Stimulated activated naive CD4-positive, alpha-beta T cell (primary cell): ENCODE results near the gene CDKN2AIP.
A peak's percentile ranks its signal among the peaks of the same experiment; 100 is the strongest.
"Not testable (repeated sequence)": the region's sequence is repeated elsewhere in the genome, so short reads cannot be mapped to it uniquely, and the experiment has no call there.

Experiments used
- DNase-seq, 6 experiments: peaks; one replicate each; lab custom pipeline; 2025; lab: John Stamatoyannopoulos, UW

CDKN2AIP gene

DNA sequence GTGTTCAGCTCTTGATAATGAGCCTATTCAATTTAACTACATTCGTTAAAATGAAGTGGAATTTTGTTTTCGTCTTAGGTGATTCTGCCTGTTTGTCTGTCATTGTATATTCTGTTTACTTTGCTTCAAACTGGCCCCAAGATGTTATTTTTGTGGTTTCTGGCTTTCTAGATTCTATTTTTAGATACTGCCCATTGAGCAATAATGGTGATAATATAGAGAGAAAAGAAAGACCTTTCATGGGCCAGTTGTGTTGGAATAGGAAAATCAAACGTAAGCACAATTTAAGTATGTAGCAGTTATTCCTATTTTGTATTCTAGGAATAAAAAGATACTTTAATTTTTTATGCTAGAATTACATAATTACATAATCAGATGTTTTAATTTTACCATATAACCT lies 4.0 kb downstream of the CDKN2AIP start:
- no peak for DNase-seq

DNA sequence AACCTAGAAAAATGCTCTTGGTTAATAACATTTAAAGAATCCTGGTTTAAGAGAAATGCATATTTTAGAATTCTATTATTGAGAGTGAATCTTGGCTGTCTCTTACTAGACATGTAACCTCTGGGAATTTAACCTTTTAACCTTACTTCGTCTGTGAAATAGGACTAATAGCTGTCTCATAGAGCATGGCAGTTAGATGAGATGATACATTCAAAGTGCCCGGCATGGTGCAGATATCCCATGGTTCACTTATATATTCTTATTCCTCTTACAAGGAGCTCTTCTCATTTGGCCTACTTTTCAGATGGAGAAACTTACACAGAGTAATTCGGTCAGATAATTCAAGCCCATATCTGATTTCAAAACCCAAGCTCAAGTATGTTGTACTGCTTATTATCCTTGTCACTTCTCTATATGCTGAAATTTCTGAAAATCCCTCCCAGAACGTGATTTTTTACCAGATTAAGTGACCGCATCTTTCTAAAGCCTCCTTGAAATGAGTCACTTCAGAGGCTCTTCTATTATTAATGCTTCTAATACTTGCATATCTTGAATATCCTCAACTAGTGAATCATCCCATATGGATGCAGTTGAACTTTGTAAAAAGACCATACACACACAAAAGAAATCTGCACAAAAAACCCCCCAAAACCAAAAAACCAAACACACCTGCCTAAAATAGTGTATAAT lies 4.9 kb downstream of the CDKN2AIP start:
- DNase-seq, result no peak

DNA sequence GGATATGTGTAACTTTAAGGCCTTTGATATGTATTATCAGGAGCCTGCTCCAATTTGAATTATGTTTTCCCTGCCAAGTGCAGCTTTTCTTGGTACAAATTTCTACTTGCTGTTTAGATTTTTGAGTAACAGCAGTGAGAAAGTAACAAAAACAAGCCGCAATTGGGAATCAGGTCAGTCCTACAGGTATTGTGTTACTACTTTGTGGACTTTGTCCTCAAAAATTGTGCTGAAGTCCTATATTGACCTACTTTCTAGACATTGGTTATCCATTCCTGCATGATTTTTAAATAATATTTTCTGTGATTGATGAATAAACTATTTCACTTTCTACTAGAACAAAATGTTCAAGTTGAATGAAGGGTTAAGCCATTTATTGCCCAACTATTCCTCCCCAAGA lies 5.7 kb downstream of the CDKN2AIP start:
- no peak for DNase-seq

DNA sequence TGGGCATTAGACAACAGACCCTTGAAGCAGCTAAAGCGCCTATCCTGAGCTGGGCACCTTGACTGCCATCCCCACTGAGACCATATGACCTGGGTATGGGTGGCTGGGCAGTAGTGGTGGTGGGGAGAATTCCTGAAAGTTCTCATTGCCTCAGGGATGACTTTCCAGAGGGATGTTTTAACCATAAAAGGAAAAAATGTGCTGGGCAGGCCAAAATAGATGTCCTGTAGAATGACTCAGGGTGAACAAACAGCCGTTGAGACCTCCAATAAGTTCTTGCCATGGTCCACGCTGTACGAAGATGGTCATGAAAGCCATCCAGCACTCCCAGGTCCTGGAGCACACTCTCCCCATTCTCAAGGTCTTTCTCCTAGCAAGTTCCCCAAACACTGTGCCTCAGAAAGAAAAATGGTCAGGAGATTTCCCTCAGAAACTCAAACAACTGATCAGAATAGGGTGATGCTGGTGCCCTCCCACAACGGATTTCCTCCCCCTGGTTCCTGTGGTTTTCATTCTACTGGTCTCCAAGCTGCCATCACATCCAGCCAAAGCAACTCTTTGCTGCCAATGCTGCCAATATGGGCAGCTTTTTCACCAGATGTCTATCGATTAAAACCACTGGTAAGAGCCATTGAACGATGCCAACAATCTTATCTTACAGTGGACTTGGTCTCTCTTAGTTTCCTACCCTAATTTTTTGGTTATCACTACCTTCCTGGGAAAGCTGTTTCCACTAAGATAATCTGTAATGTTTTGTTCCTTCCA lies 11.2 kb downstream of the CDKN2AIP start:
- no peak for DNase-seq

DNA sequence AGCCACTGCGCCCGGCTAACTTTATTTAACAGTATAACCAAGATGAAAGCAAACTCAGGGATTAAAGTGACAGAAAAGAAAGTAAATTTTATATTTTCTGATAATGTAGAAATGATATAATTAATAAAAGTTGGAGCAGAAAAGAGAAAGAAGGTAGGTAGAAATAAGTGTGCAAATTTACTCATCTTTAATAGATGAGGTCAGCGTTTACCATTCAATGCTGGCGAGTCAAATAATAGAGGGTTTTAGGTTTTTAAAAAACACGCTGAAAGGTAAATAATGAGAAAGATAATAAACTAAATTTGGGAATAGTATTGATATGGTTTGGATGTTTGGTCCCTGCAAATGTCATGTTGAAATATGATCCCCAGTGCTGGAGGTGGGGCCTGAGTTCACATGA lies 13.6 kb downstream of the CDKN2AIP start:
- no peak for DNase-seq

DNA sequence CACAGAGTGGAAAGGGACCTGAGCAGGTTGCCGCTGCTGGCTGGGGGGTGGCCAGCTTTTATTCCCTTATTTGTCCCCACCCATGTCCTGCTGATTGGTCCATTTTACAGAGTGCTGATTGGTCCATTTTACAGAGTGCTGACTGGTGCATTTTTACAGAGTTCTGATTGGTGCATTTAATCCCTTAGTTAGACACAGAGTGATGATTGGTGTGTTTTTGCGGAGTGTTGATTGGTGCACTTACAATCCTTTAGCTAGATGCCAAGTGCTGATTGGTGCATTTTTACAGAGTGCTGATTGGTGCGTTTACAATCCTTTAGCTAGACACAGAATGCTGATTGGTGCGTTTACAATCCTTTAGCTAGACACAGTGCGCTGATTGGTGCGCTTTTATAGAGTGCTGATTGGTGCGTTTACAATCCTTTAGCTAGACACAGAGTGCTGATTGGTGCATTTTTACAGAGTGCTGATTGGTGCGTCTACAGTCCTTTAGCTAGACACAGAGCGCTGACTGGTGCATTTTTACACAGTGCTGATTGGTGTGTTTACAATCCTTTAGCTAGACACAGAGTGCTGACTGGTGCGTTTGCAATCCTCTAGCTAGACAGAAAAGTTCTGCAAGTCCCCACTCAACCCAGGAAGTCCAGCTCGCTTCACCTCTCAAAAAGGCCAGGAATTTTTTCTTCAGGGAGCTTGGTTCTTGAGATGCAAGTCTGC lies 19.6 kb downstream of the CDKN2AIP start:
- not testable (repeated sequence) for DNase-seq

DNA sequence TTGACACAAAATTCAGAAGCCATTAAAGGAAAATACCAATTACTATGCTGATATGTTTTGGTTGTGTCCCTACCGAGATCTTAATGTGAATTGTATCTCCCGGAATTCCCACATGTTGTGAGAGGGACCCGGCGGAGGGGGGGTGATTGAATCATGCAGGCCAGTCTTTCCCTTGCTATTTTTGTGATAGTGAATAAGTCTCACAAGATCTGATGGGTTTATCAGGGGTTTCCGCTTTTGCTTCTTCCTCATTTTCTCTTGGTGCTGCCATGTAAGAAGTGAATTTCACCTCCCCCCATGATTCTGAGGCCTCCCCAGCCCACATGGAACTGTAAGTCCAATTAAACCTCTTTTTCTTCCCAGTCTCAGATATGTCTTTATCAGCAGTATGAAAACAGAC lies 21.4 kb downstream of the CDKN2AIP start:
- DNase-seq, result not testable (repeated sequence)

DNA sequence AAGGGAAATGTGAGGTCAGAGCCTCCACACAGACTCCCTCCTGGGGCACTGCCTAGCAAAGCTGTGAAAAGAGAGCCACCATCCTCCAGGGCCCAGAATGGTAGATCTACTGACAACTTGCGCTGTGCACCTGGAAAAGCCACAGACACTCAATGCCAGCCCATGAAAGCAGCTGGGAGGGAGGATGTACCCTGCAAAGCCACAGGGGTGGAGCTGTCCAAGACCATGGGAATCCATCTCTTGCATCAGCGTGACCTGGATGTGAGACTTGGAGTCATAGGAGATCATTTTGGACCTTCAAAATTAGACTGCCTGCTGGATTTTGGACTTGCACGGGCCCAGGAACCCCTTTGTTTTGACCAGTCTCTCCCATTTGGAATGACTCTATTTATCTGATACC lies 22.8 kb downstream of the CDKN2AIP start:
- no peak for DNase-seq

DNA sequence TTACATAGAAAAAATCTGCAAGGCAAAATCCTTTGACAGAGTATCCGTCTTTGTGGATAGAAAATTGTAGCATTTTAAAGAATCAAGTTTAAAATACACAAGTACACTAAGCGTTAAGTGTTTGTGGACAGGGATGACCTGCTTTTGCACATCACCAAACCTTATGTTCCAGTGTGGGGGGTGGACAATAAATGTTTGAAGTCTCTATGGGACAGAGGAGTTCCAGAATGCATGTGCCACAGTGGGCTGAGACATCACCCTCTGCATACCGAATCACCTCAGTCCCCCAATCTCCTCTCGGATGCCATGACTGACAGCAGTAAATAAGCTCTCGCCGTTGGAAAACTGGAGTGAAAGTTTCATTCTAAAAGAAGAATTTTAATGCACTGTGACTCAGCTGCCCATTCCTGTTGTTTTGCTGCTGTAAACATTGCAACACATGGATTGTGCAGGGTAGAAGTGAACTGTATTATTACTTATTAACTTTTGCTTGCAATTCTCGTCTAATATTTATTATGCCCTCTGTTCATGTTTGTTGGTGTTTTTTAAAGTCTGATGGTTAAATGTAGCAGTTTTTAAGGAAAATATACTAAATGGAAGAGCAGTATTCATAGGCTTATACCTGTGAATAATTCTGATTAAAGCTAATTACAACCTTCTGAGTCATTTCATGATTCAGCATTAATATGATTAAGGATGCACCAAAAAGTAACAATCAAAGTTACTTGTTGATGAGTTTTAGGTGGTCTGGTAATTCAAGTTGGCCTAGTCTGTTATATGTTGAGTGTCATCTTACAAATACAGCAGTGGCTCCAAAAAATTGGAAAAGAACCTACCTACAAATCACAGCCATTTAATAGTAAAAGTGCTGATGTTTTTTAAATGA lies 24.0 kb downstream of the CDKN2AIP start:
- DNase-seq, result no peak

DNA sequence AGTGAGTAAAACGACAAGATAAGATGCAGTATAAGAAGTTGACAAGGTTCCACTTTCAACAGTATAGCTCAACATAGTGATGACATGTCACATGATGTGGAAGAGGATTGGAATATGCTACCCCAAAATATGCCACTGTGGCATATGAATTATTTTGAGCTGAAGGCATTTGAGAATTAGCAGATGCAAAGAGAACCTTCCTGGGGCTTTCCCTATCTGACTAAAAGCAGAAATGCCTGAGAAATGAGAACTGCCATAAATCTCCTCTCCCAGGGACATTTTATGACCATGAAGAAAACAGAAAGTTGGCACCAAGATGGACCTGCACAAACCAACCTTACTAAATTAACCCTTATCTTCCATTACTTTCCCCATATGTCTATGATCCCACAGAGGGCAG lies 24.8 kb downstream of the CDKN2AIP start:
- no peak for DNase-seq

DNA sequence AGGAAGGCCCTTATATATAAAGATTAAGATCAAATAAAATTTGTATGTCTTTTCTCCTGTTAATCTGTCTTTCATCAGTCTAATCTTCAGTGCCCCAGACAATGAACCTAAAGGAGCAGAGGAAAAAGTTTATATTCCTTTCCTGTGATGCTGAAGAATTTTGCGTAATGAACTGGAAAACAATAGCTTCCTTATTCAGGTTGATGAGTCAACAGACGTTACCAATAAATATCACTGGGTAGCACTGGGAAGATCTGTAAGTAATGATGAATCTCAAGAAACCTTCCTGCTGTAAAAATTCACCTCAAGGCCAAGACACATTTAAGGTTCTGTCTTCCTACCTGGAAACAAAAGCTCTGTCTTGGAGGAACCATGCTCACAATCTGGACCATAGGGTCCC lies 25.5 kb downstream of the CDKN2AIP start:
- no peak for DNase-seq

DNA sequence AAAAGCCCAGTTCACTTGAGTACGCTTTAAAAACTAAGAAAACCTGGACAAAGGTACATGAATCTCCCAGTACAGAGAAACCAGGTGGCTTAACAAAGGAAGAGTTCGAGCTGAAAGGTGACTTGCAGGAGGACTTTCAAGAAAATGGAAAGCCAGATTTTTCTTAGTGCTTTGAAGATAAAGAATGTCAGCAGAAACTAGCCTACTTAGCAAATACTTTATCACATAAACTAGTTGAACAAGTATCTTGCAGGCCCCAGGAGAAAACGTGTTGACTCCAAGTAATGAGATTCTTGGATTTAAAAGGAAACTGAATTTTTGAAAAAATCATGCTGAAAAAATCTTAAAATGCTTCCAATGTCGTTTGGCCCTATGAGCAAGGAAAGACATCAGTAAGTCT lies 26.4 kb downstream of the CDKN2AIP start:
- no peak for DNase-seq

DNA sequence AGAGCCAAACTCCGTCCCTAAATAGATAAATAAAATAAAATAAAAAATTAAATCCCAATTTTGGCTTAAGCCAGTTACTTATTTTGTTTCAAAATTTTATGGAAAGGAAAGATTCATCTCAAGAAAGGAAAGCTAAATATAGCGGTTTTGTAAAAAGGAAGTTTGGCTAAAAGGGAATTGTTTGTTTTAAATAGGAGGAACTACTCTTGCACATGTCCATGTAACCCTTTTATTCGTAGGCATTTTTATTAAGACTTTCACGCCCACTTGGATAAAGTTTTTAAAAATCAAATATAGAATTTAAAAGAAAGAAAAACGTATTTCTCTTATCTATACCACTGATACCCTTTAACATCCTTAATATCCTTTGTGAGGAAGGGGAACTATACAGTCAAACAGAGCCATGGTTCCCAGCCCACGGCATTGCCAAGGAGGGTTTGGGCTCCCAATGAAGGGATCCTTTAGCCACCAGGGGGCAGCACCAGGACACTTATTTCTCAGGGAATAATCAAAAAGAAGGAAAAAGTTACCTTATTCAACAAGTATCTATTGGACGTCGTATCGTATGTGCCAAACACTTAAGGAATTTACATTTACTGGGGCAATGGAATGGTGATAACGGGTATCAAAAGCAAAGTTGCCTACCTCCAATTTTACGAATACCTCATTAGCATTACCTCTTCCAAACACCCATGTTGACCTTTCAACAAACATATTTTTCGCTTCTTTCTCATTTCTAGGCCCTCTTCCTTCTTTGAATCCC lies 27.7 kb downstream of the CDKN2AIP start:
- peak; percentile 53 to 82 (median 73) for DNase-seq

DNA sequence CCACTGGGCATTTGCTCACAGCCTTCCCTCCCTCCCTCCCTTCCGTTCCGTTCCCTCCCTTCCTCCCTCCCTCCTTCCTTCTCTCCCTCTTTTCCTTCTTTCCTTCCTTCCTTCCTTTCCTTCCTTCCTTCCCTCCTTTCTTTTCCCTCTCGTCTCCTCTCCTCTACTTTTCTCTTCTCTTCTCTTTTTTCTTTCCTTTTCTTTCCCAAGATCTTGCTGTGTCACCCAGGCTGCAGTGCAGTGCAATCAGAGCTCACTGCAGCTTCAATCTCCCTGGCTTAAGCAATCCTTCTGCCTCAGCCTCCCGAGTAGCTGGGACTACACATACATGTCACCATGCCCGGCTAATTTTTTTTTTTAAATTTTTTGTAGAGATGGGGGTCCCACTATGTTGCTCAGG lies 33.7 kb downstream of the CDKN2AIP start:
- DNase-seq, result no peak

DNA sequence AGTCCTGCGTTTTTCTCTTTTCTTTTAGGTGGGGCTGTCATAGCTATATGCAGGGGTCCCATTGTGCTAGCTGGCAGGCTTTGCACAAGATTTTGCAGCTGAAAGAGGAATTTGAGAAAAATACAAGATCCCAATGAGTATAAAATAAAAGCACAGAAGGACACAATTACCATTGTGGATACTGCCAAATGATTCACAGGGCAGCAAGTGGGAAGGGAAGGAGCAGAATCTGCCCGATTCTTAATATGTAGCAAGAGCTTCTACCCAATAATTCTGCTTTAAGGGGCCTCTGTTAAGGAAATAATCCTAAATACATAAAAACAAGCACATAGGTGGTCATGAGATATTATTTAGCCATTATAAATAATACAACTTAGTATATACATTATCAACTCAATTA lies 34.5 kb downstream of the CDKN2AIP start:
- no peak for DNase-seq

DNA sequence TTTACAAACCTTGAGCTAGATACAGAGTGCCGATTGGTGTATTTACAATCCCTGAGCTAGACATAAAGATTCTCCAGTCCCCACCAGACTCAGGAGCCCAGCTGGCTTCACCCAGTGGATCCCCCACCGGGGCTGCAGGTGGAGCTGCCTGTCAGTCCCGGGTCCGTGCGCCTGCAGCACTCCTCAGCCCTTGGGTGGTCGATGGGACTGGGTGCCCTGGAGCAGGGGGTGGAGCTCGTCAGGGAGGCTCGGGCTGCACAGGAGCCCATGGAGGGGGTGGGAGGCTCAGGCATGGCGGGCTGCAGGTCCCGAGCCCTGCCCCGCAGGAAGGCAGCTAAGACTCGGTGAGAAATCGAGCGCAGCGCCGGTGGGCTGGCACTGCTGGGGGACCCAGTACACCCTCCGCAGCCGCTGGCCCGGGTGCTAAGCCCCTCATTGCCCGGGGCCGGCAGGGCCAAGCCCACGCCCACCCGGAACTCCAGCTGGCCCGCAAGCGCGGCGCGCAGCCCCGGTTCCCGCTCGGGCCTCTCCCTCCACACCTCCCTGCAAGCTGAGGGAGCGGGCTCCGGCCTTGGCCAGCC lies 38.2 kb downstream of the CDKN2AIP start:
- DNase-seq, result not testable (repeated sequence)

DNA sequence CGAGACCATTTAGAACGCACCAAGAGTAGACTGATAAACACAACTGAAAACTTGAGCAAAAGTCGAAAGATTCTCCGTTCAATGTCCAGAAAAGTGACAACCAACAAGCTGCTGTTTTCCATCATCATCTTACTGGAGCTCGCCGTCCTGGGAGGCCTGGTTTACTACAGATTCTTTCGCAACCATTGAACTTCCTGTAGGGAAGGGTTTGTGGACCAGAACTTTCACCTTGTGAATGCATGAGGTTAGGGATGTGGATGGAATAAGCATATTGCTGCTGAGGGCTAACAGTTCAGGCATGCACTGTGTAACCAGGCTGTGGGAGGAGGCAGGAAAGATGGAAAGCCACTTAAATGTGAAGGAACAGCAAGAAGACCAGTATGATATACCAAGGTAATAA lies 39.6 kb downstream of the CDKN2AIP start:
- DNase-seq, result no peak

DNA sequence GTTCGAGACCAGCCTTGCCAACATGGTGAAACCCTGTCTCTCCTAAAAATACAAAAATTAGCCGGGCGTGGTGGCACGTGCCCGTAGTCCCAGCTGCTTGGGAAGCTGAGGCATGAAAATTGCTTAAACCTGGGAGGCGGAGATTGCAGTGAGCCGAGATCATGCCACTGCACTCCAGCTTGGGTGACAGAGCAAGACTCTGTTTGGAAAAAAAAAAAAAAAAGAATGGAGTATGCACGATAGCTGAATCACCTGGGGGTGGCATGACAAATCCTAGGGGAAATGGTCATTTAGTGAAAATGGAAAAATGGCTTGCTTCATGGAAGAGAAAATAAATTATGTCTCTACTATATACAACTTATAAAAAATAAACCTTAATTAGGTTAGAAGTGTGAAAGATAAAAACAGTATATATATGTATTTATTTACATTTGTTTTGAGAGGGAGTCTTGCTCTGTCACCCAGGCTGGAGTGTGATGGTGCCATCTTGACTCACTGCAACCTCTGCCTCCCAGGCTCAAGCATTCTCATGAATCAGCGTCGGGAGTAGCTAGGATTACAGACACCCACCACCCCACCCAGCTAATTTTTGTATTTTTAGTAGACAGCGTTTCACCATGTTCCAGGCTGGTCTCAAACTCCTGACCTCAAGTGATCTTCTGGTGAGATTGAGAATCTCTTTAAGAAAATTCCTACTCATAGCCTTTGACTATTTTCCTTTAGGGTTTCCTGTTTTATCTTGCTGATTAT lies 41.1 kb downstream of the CDKN2AIP start:
- no peak for DNase-seq

DNA sequence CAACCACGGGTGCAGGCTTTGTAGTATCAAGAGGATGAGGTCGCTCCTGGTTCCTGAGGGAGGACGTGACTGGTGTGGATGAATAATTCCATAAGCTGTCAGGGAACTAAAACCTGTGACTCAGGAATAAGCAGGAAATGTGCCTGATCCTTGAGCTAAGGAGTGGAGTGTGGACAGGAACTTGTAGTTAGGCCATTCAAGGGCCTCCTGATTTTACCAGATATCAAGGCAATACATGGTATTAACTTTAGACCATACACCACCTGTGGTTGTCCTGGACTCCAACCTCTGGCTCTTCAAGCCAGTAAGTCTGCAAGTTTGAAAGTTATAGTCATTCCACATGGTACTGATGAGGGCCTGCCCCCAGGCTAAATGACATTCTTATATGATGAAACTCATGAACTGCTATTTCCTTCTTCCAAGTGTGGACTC lies 48.4 kb downstream of the CDKN2AIP start:
- DNase-seq, result no peak

DNA sequence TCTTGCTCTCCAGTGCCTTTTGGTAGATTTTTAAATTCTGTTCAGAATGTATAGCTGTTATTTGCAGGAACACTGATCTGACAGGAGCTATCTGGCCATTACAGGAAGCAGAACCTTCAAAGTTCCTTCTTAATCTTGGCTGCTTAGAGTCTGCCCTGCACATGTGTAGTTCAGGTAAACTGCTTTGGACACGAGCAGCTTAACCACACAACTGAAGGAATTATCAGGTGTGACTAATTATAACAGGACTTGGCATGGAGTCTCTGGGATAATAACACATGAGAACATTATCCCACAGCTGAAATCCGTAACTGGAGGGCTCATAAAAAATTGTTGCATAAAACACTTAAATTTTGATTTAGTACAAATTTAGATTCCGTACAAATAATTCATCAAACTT lies 48.8 kb downstream of the CDKN2AIP start:
- DNase-seq, result no peak
